OCI-LY1 (cell line): Measurements from ENCODE around the gene ANKRD35.
A peak's percentile ranks its signal among the peaks of the same experiment; 100 is the strongest.

Experiments used
- H2AFZ ChIP-seq: fragments of 200-600 bp; sonication (generic), shearing (Covaris generic); 2 replicates; pipeline ENCODE4 v1.6.0; 2014; ENCODE audit warnings: antibody characterized with exemption, mild to moderate bottlenecking, low read length
- H3F3A ChIP-seq: fragments of 200-600 bp; sonication (generic), shearing (Covaris generic); 2 replicates; pipeline ENCODE4 v1.6.0; 2014; ENCODE audit warnings: mild to moderate bottlenecking, antibody characterized with exemption, low read length, moderate library complexity; ENCODE audit not compliant: insufficient read depth
- H3K27ac ChIP-seq: fragments of 200-600 bp; sonication (generic); 2 replicates; pipeline ENCODE4 v1.5.1; 2014; ENCODE audit warnings: low read length, mixed run types, mild to moderate bottlenecking, low read depth; ENCODE audit not compliant: poor library complexity, severe bottlenecking
- H3K27me3 ChIP-seq: fragments of 200-600 bp; sonication (generic); 2 replicates; pipeline ENCODE4 v1.6.0; 2014; ENCODE audit warnings: antibody characterized with exemption, mild to moderate bottlenecking, low read length, moderate library complexity; ENCODE audit not compliant: insufficient read depth
- H3K36me3 ChIP-seq: fragments of 200-600 bp; sonication (generic); 2 replicates; pipeline ENCODE4 v1.6.1; 2014; ENCODE audit warnings: mild to moderate bottlenecking, antibody characterized with exemption, low read length, moderate library complexity, mixed read lengths; ENCODE audit not compliant: insufficient read depth
- H3K4me1 ChIP-seq: fragments of 200-600 bp; sonication (generic); 2 replicates; pipeline ENCODE4 v1.5.1; 2014; ENCODE audit warnings: mild to moderate bottlenecking, low read length, moderate library complexity; ENCODE audit not compliant: insufficient read depth, severe bottlenecking
- H3K4me2 ChIP-seq: fragments of 200-600 bp; sonication (generic), shearing (Covaris generic); 2 replicates; pipeline ENCODE4 v1.6.1; 2014; ENCODE audit warnings: low read length
- H3K4me3 ChIP-seq: fragments of 200-600 bp; sonication (generic); 2 replicates; pipeline ENCODE4 v1.5.1; 2014; ENCODE audit warnings: low read length, low read depth, mild to moderate bottlenecking, mixed read lengths; ENCODE audit not compliant: poor library complexity, severe bottlenecking
- H3K79me2 ChIP-seq: fragments of 200-600 bp; shearing (Covaris generic); 2 replicates; pipeline ENCODE4 v1.6.1; 2016; ENCODE audit warnings: mixed run types, low read length, mixed read lengths; ENCODE audit not compliant: insufficient read depth
- H3K9ac ChIP-seq: fragments of 200-600 bp; sonication (generic), shearing (Covaris generic); 2 replicates; pipeline ENCODE4 v1.6.1; 2014; ENCODE audit warnings: mild to moderate bottlenecking, low read length, mixed read lengths
- H3K9me2 ChIP-seq: fragments of 200-600 bp; sonication (generic), shearing (Covaris generic); 2 replicates; pipeline ENCODE4 v1.6.1; 2014; ENCODE audit warnings: low read depth, mild to moderate bottlenecking, low read length, mixed read lengths
- H3K9me3 ChIP-seq: fragments of 200-600 bp; shearing (Covaris generic); 2 replicates; pipeline ENCODE4 v1.6.1; 2014; ENCODE audit warnings: low read length, mixed read lengths
- H4K20me1 ChIP-seq: fragments of 200-600 bp; sonication (generic), shearing (Covaris generic); 2 replicates; pipeline ENCODE4 v1.6.0; 2016; ENCODE audit warnings: mild to moderate bottlenecking, low read length; ENCODE audit not compliant: insufficient read depth
- EZH2 ChIP-seq: fragments of 200-600 bp; sonication (generic), shearing (Covaris generic); IDR thresholded peaks from 2 replicates; pipeline ENCODE4 v1.8.0; 2017; ENCODE audit warnings: borderline replicate concordance, mixed run types, mild to moderate bottlenecking, antibody characterized with exemption, low read length, moderate library complexity, mixed read lengths
- TF ChIP-seq, protein P1 (sequence below): fragments of 200-600 bp; sonication (generic), shearing (Covaris generic); IDR thresholded peaks from 2 replicates; pipeline ENCODE4 v1.5.1; 2017; ENCODE audit warnings: mild to moderate bottlenecking, antibody characterized with exemption, low read length, moderate library complexity, mixed read lengths

The ANKRD35 gene

DNA sequence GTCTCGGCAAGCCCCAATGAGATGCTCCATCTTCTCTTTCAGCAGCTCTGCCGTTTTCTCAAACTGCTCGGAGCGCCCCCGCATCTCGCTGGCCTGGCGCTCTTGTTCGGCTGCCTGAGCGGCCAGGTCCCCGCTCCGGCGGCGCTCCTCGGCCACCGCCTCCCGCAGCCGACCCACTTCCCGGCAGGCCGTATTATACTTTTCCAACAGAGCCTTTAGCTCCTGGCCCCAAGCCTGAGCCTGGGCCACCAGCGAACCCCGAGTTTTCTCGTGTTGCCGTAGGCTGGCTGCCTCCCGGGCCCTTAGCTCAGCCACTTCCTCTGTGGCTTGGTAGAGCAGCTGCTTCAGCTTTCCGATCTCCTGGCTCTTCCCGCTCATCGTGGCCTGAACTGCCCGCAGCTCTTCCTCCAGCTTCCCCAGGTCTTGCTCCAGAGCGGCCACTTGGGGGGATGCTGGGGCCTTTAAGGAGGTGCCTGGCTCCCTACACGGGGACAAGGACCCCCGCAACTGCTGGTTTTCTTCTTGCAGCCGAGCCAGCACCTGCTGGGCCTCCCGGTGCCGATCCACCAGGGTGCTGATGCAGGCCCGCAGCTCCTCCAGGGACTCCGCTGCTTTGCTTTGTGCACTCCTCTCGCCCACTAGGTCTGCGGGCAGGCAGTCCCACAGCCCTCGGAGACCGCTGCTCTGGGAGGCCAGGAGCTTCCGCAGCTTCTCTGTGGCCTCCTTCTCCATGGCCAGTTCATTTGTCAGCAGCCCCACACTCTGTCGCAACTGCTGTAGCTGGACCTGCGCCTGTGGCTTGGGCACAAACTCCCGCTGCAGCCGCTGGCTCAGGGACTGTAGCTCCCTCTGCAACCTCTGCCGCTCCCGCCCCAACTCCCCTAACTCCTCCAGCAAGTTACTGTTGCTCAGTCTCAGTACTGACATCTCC is 13.4 kb downstream of the ANKRD35 start:
- TF ChIP-seq, protein P1, sequence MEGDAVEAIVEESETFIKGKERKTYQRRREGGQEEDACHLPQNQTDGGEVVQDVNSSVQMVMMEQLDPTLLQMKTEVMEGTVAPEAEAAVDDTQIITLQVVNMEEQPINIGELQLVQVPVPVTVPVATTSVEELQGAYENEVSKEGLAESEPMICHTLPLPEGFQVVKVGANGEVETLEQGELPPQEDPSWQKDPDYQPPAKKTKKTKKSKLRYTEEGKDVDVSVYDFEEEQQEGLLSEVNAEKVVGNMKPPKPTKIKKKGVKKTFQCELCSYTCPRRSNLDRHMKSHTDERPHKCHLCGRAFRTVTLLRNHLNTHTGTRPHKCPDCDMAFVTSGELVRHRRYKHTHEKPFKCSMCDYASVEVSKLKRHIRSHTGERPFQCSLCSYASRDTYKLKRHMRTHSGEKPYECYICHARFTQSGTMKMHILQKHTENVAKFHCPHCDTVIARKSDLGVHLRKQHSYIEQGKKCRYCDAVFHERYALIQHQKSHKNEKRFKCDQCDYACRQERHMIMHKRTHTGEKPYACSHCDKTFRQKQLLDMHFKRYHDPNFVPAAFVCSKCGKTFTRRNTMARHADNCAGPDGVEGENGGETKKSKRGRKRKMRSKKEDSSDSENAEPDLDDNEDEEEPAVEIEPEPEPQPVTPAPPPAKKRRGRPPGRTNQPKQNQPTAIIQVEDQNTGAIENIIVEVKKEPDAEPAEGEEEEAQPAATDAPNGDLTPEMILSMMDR = no peak
- no peak for TF ChIP-seq EZH2
- Histone ChIP-seq H3K36me3 (no peaks in the 10 kb centered on the region), H3K79me2 (no peaks in the 10 kb centered on the region), H3K27ac (no peak overlapping the region), H3K4me1 (no peaks in the 10 kb centered on the region), H3K4me3 (peak overlapping the region; percentile 35), H3K9me2 (no peaks in the 10 kb centered on the region), H3K9ac (peak overlapping the region; percentile 22; the same call in 1 of the 2 replicates), H4K20me1 (no peaks in the 10 kb centered on the region), H3K9me3 (no peaks in the 10 kb centered on the region), H3F3A (no peaks in the 10 kb centered on the region), H2AFZ (no peak overlapping the region), H3K4me2 (peak overlapping the region; percentile 45), H3K27me3 (0 out of 2 replicates have a peak, but pooled peaks cover 5% of the 10 kb centered on the region)

DNA sequence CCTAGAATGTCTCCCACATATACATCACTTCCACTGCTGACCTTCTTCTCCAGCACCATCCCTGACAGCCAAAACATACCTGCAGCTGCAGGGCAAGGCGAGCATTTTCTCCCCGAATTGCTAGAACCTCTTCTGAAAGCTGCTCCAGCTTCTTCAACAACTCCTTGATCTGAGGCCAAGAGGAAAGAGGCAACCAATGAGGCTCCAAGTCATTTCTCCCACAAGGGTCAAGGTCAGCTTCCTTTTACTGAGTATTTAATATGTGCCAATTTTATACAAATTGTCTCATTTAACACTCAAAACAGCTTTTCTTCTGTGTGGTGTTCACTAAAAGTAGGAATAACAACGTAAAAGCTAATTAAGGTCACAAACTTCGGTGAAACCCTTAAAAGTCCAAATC is 17.4 kb downstream of the ANKRD35 start:
- peaks cover 11% of the 10 kb centered on the region; the same call in 1 of the 2 replicates for H3K27me3 ChIP-seq
- H3K9me2 ChIP-seq = no peaks in the 10 kb centered on the region
- H3K9ac ChIP-seq = no peak overlapping the region
- H3K4me1 ChIP-seq = no peaks in the 10 kb centered on the region
- no peaks in the 10 kb centered on the region for H4K20me1 ChIP-seq
- H2AFZ ChIP-seq = no peak overlapping the region
- no peaks in the 10 kb centered on the region for H3K36me3 ChIP-seq
- H3K27ac ChIP-seq = no peak overlapping the region
- H3F3A ChIP-seq = no peaks in the 10 kb centered on the region
- H3K4me2 ChIP-seq = no peak overlapping the region
- H3K9me3 ChIP-seq = no peaks in the 10 kb centered on the region
- no peak overlapping the region for H3K4me3 ChIP-seq
- TF ChIP-seq, protein P1 = no peak
- no peak for TF ChIP-seq EZH2
- no peaks in the 10 kb centered on the region for H3K79me2 ChIP-seq

DNA sequence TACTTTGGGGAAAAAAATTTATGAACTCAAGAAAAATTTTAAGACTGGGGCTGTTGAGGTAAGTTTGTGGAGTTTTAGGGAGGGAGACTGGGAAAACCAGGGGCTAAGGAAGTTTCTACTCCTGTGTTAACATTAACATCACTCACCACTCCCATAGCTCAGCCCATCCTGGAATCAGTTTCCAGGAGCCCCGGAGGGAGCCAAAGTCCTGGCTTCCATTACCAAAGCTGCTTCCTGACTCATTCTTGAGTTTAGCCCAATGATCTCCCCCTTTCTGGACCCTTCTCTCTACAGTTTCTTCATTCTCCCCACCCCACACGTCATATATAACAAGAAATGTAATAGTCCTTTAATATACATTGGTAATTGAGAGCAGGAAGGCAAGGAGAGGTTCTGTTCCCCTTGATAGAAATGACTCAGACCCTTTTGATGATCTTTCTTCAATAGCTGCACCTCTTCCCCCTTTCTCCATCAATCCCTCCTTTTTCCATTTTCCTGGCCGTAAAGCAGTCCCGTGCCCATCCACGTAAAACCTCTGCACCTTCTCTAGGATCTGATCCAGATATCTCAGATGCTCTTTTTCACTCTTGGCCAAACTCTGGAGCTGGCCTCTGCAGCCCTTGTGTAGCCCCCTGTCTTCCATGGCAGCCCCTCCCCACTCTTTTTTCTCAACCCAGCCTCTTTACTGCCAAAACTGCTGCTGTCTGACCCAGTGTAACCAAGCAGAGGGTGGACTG is 22.2 kb downstream of the ANKRD35 start:
- Histone ChIP-seq H3K27me3 (peaks cover 6% of the 10 kb centered on the region; the same call in 1 of the 2 replicates), H3K79me2 (no peaks in the 10 kb centered on the region), H3F3A (no peaks in the 10 kb centered on the region), H3K36me3 (no peaks in the 10 kb centered on the region), H3K9me2 (no peaks in the 10 kb centered on the region), H3K27ac (no peak overlapping the region), H2AFZ (no peak overlapping the region), H3K4me3 (no peak overlapping the region), H4K20me1 (no peaks in the 10 kb centered on the region), H3K9ac (no peak overlapping the region), H3K4me1 (no peaks in the 10 kb centered on the region), H3K9me3 (no peaks in the 10 kb centered on the region), H3K4me2 (no peak overlapping the region)
- TF ChIP-seq EZH2 = no peak
- TF ChIP-seq, protein P1 = no peak
